Measurements from ENCODE around the gene NR1D2. TPM values are rescaled to one million over a fixed set of nuclear protein-coding genes. Genes with fewer than 3 reads are reported as not detected.

The NR1D2 gene
- total and polyA plus RNA-seq, 2 experiments from 2014 or later: 6.6 to 20.7 TPM

- peaks cover 30% of the 10 kb centered on the region for H3K36me3 Mint-ChIP-seq (ENCODE audit: low read depth)
- Histone ChIP-seq H3K4me2 (peak overlapping the region; percentile 19; the same call in 1 of the 2 replicates), H3K9me2 (ENCODE audit: insufficient read depth) (no peaks in the 10 kb centered on the region), H4K20me1 (replicated peaks; ENCODE audit: insufficient read depth) (peaks cover 3% of the 10 kb centered on the region), H3K79me2 (replicated peaks; ENCODE audit: insufficient read depth) (peaks cover 4% of the 10 kb centered on the region), H3K4me1 (ENCODE audit: insufficient read depth) (peaks cover 3% of the 10 kb centered on the region), H3K27ac (ENCODE audit: low read depth) (peak overlapping the region; percentile 45; the same call in 1 of the 2 replicates), H3K4me3 (no peak overlapping the region), H3K36me3 (ENCODE audit: insufficient read depth) (peaks cover 10% of the 10 kb centered on the region), H3K27me3 (ENCODE audit: insufficient read depth) (no peaks in the 10 kb centered on the region), H3F3A (replicated peaks; ENCODE audit: low read depth) (peaks cover 11% of the 10 kb centered on the region), H2AFZ (no peak overlapping the region)
- H3K9me3 Mint-ChIP-seq: no peaks in the 10 kb centered on the region
- no peak overlapping the region for H3K27ac Mint-ChIP-seq
- TF ChIP-seq JUNB (IDR thresholded peaks at IDR 0.05; ENCODE audit: unreplicated experiment) (no peak), ZNF114 (CRISPR knock-in tag; IDR thresholded peaks at IDR 0.05) (no peak), EZH2 (IDR thresholded peaks at IDR 0.05; ENCODE audit: low read depth, unreplicated experiment) (no peak), STAT1 (IDR thresholded peaks at IDR 0.05; ENCODE audit: unreplicated experiment) (no peak), CREB1 (CRISPR knock-in tag; IDR thresholded peaks at IDR 0.05; ENCODE audit: low read depth) (no peak), EZH2phosphoT487 (IDR thresholded peaks at IDR 0.05; ENCODE audit: unreplicated experiment) (no peak), ETS1 (IDR thresholded peaks at IDR 0.05) (no peak), ZNF331 (CRISPR knock-in tag; IDR thresholded peaks at IDR 0.05; ENCODE audit: low read depth) (no peak)
- TF ChIP-seq, protein P1, sequence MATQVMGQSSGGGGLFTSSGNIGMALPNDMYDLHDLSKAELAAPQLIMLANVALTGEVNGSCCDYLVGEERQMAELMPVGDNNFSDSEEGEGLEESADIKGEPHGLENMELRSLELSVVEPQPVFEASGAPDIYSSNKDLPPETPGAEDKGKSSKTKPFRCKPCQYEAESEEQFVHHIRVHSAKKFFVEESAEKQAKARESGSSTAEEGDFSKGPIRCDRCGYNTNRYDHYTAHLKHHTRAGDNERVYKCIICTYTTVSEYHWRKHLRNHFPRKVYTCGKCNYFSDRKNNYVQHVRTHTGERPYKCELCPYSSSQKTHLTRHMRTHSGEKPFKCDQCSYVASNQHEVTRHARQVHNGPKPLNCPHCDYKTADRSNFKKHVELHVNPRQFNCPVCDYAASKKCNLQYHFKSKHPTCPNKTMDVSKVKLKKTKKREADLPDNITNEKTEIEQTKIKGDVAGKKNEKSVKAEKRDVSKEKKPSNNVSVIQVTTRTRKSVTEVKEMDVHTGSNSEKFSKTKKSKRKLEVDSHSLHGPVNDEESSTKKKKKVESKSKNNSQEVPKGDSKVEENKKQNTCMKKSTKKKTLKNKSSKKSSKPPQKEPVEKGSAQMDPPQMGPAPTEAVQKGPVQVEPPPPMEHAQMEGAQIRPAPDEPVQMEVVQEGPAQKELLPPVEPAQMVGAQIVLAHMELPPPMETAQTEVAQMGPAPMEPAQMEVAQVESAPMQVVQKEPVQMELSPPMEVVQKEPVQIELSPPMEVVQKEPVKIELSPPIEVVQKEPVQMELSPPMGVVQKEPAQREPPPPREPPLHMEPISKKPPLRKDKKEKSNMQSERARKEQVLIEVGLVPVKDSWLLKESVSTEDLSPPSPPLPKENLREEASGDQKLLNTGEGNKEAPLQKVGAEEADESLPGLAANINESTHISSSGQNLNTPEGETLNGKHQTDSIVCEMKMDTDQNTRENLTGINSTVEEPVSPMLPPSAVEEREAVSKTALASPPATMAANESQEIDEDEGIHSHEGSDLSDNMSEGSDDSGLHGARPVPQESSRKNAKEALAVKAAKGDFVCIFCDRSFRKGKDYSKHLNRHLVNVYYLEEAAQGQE (IDR thresholded peaks at IDR 0.05; ENCODE audit: unreplicated experiment): no peak
- DNase-seq (ENCODE audit: low spot score) (peak; percentile 51), ATAC-seq (peak; percentile 44)
- peaks cover 8% of the 10 kb centered on the region for H3K27me3 Mint-ChIP-seq (ENCODE audit: insufficient read depth, low read depth, poor library complexity)
- no peak overlapping the region for H3K4me3 Mint-ChIP-seq
- H3K4me1 Mint-ChIP-seq: peaks cover 18% of the 10 kb centered on the region; the same call in 2 of the 3 replicates
Observed at GRCh38 chr3:23923786-23924185, 21.3 kb upstream of the NR1D2 start.

- H3K36me3 Mint-ChIP-seq (ENCODE audit: low read depth): peaks cover 5% of the 10 kb centered on the region; the same call in 2 of the 3 replicates
- H3K4me2 ChIP-seq: no peak overlapping the region
- no peaks in the 10 kb centered on the region for H3K36me3 ChIP-seq (ENCODE audit: insufficient read depth)
- no peak overlapping the region for H2AFZ ChIP-seq
- no peak overlapping the region for H3K4me3 Mint-ChIP-seq
- H3K79me2 ChIP-seq (replicated peaks; ENCODE audit: insufficient read depth): no peaks in the 10 kb centered on the region
- H3K27ac ChIP-seq (ENCODE audit: low read depth): no peak overlapping the region
- peaks cover 8% of the 10 kb centered on the region for H3K4me1 Mint-ChIP-seq
- DNase-seq (ENCODE audit: low spot score) (no peak), ATAC-seq (no peak)
- H3F3A ChIP-seq (replicated peaks; ENCODE audit: low read depth): no peaks in the 10 kb centered on the region
- no peaks in the 10 kb centered on the region for H4K20me1 ChIP-seq (replicated peaks; ENCODE audit: insufficient read depth)
- H3K9me2 ChIP-seq (ENCODE audit: insufficient read depth): no peaks in the 10 kb centered on the region
- H3K4me3 ChIP-seq: no peak overlapping the region
- H3K27ac Mint-ChIP-seq: no peak overlapping the region
- peaks cover 4% of the 10 kb centered on the region; the same call in 1 of the 2 replicates for H3K4me1 ChIP-seq (ENCODE audit: insufficient read depth)
- peaks cover 13% of the 10 kb centered on the region for H3K27me3 Mint-ChIP-seq (ENCODE audit: insufficient read depth, low read depth, poor library complexity)
- H3K9me3 Mint-ChIP-seq: no peaks in the 10 kb centered on the region
- H3K27me3 ChIP-seq (ENCODE audit: insufficient read depth): no peaks in the 10 kb centered on the region
- TF ChIP-seq STAT1 (IDR thresholded peaks at IDR 0.05; ENCODE audit: unreplicated experiment): no peak
- no peak for TF ChIP-seq ZNF331 (CRISPR knock-in tag; IDR thresholded peaks at IDR 0.05; ENCODE audit: low read depth)
- TF ChIP-seq ZNF462 (CRISPR knock-in tag; IDR thresholded peaks at IDR 0.05): no peak
- TF ChIP-seq EZH2 (IDR thresholded peaks at IDR 0.05; ENCODE audit: low read depth, unreplicated experiment): no peak
Observed at GRCh38 chr3:23926246-23926645, 18.8 kb upstream of the NR1D2 start.
